ENCODE data around the gene ACTRT3. TPM values are rescaled to one million over a fixed set of nuclear protein-coding genes. Genes with fewer than 3 reads are reported as not detected.

Gene ACTRT3
- total and polyA plus RNA-seq, 2 of the 13 experiments (the other 11 are each of a cell fraction or from before 2014, with no cell fraction given): 0.42 to 0.97 TPM

DNA sequence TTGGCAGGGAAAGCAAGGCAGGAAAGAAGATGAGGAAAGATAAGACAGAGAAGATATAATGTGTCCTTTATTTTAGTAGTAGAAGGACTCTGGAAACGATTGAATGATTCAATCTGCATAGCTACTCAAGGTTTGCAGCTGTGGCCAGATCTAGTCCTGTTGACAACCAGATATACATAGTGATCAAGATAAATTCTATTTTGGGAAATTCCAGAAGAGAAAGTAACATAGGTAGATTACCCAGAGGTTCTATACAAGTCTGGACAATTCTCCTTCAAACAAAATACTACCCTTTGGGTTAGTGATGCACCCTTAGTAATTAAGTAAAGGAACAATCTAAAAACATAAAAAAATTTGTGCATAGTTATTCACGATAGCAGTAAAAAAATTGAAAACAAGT lies 13.9 kb downstream of the ACTRT3 start:
- no peak overlapping the region for H3K4me3 ChIP-seq (replicated peaks in 1 of 3; ENCODE audit: insufficient read depth in 1 of 3, low read depth in 2 of 3, low read length in 3 of 3)
- H3K4me1 ChIP-seq (ENCODE audit: insufficient read depth, low read length): peaks cover 23% of the 10 kb centered on the region
- POLR2A ChIA-PET: no interaction called here
- no peak for FAIRE-seq
- DNase-seq (ENCODE audit: low spot score): no peak
- no TSS peak for BruUV-seq (replicated peaks)
- H3K9me3 ChIP-seq (ENCODE audit: low read length): no peaks in the 10 kb centered on the region
- no peaks in the 10 kb centered on the region for H4K20me1 ChIP-seq (ENCODE audit: insufficient read depth, low read length)
- 24% methylated on average over 2 of the region's 2 CpGs for WGBS (ENCODE audit: low lambda C conversion rate)
- intact Hi-C loops (cut with micrococcal nuclease; ENCODE audit: unreplicated experiment): no loop called here
- CTCF ChIA-PET (ENCODE audit: low intra/inter-chr PET ratio, low total read pairs): no interaction called here
- H3K36me3 ChIP-seq (replicated peaks in 1 of 2; ENCODE audit: control insufficient read depth in 1 of 2, insufficient read depth in 2 of 2, low read length in 2 of 2): no peaks in the 10 kb centered on the region
- ATAC-seq: no peak
- H2AFZ ChIP-seq (ENCODE audit: low read length): no peak overlapping the region
- no peaks in the 10 kb centered on the region for H3K79me2 ChIP-seq (ENCODE audit: insufficient read depth, low read length)
- in situ Hi-C loops (cut with HindIII; ENCODE audit: extremely low pct_ligation_motif_present, low pct_unique_long_range_greater_than_20kb): no loop called here
- no peak overlapping the region for H3K27ac ChIP-seq (ENCODE audit: extremely low read length, insufficient read depth, low read length)
- 0 out of 5 replicates have a peak, but pooled peaks cover 0 to 3% of the 10 kb centered on the region in 2 experiments for H3K27me3 ChIP-seq (ENCODE audit: control insufficient read depth in 1 of 2, insufficient read depth in 2 of 2, low read length in 2 of 2)
- no peak overlapping the region for H3K9ac ChIP-seq (ENCODE audit: insufficient read depth, low read depth, low read length)
- TF ChIP-seq, protein P1, sequence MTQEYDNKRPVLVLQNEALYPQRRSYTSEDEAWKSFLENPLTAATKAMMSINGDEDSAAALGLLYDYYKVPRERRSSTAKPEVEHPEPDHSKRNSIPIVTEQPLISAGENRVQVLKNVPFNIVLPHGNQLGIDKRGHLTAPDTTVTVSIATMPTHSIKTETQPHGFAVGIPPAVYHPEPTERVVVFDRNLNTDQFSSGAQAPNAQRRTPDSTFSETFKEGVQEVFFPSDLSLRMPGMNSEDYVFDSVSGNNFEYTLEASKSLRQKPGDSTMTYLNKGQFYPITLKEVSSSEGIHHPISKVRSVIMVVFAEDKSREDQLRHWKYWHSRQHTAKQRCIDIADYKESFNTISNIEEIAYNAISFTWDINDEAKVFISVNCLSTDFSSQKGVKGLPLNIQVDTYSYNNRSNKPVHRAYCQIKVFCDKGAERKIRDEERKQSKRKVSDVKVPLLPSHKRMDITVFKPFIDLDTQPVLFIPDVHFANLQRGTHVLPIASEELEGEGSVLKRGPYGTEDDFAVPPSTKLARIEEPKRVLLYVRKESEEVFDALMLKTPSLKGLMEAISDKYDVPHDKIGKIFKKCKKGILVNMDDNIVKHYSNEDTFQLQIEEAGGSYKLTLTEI (CRISPR knock-in tag; conservative IDR thresholded peaks at IDR 0.05): no peak
- no peak for TF ChIP-seq ZFYVE20 (CRISPR knock-in tag; IDR thresholded peaks at IDR 0.05; ENCODE audit: borderline replicate concordance, low read depth)
- H3K4me2 ChIP-seq (ENCODE audit: low read depth, low read length): no peak overlapping the region

DNA sequence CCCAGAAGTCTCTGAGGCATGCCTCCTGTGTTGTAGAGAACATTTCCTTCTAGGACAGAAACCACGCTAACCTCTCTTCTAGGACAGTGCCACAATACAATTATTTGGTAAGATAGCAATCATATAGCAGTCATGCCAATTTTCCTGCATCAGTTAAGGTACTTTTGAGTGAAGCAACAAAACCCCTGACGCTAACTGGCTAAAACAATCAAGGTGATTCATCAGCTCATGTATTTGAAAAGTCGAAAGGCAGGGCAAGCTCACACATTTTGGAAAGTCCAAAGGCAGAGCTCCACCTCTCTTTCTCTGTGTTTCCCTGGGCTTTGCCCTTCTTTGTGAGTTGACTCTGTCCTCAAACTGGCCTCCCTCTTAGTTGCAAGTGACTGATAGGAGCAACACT lies 14.7 kb downstream of the ACTRT3 start:
- no peak for FAIRE-seq
- ChIA-PET CTCF (ENCODE audit: low intra/inter-chr PET ratio, low total read pairs) (no interaction called here), POLR2A (no interaction called here)
- H3K4me2 ChIP-seq (ENCODE audit: low read depth, low read length): no peak overlapping the region
- H4K20me1 ChIP-seq (ENCODE audit: insufficient read depth, low read length): no peaks in the 10 kb centered on the region
- H3K36me3 ChIP-seq (replicated peaks in 1 of 2; ENCODE audit: control insufficient read depth in 1 of 2, insufficient read depth in 2 of 2, low read length in 2 of 2): no peaks in the 10 kb centered on the region
- H2AFZ ChIP-seq (ENCODE audit: low read length): no peak overlapping the region
- intact Hi-C loops (cut with micrococcal nuclease; ENCODE audit: unreplicated experiment) (no loop called here), in situ Hi-C loops (cut with HindIII; ENCODE audit: extremely low pct_ligation_motif_present, low pct_unique_long_range_greater_than_20kb) (no loop called here)
- no peak for DNase-seq (ENCODE audit: low spot score)
- no peak overlapping the region for H3K4me3 ChIP-seq (replicated peaks in 1 of 3; ENCODE audit: insufficient read depth in 1 of 3, low read depth in 2 of 3, low read length in 3 of 3)
- H3K4me1 ChIP-seq (ENCODE audit: insufficient read depth, low read length): peaks cover 23% of the 10 kb centered on the region
- BruUV-seq (replicated peaks): no TSS peak
- H3K27ac ChIP-seq (ENCODE audit: extremely low read length, insufficient read depth, low read length): no peak overlapping the region
- ATAC-seq: peak; percentile 47
- no peaks in the 10 kb centered on the region for H3K79me2 ChIP-seq (ENCODE audit: insufficient read depth, low read length)
- H3K27me3 ChIP-seq (ENCODE audit: control insufficient read depth in 1 of 2, insufficient read depth in 2 of 2, low read length in 2 of 2): no peaks in the 10 kb centered on the region
- H3K9me3 ChIP-seq (ENCODE audit: low read length): no peaks in the 10 kb centered on the region
- 5% methylated on average over 3 of the region's 3 CpGs for WGBS (ENCODE audit: low lambda C conversion rate)
- no peak overlapping the region for H3K9ac ChIP-seq (ENCODE audit: insufficient read depth, low read depth, low read length)
- TF ChIP-seq YY1 (IDR thresholded peaks at IDR 0.05; ENCODE audit: insufficient read depth, insufficient replicate concordance, low read depth, low read length) (no peak), ZNF674 (CRISPR knock-in tag; IDR thresholded peaks at IDR 0.05; ENCODE audit: low read depth) (no peak), ZBTB2 (CRISPR knock-in tag; IDR thresholded peaks at IDR 0.05; ENCODE audit: low read depth) (no peak), TFE3 (CRISPR knock-in tag; IDR thresholded peaks at IDR 0.05) (no peak), STAT5B (CRISPR knock-in tag; IDR thresholded peaks at IDR 0.05) (no peak), DPF2 (CRISPR knock-in tag; IDR thresholded peaks at IDR 0.05; ENCODE audit: borderline replicate concordance, low read depth) (no peak), TOPORS (CRISPR knock-in tag; IDR thresholded peaks at IDR 0.05) (no peak), PAWR (CRISPR knock-in tag; IDR thresholded peaks at IDR 0.05; ENCODE audit: borderline replicate concordance) (no peak), GTF2F1 (IDR thresholded peaks at IDR 0.05; ENCODE audit: low read length) (no peak), MXI1 (IDR thresholded peaks at IDR 0.05; ENCODE audit: borderline replicate concordance, low read depth, low read length) (no peak), ZFAT (CRISPR knock-in tag; conservative IDR thresholded peaks at IDR 0.05) (no peak), HMG20A (CRISPR knock-in tag; IDR thresholded peaks at IDR 0.05; ENCODE audit: borderline replicate concordance) (no peak), SRF (IDR thresholded peaks at IDR 0.05; ENCODE audit: low read depth, low read length) (no peak)
